ENCODE data around the gene TPST2.
A peak's percentile ranks its signal among the peaks of the same experiment; 100 is the strongest.
"Not testable (repeated sequence)": the region's sequence is repeated elsewhere in the genome, so short reads cannot be mapped to it uniquely, and the experiment has no call there.

The TPST2 gene

GRCh38 chr22:26589845-26590736 lies at the start of gene TPST2:
TSS of gene TPST2 (minus strand) at chr22:26590132. CDS start at chr22:26541630, 48,502 bp downstream.
- peak; percentile 63 for DNase-seq

GRCh38 chr22:26636296-26636695 lies 46.4 kb upstream of the TPST2 start:
- no peak for DNase-seq

GRCh38 chr22:26635117-26635516 lies 45.2 kb upstream of the TPST2 start:
- DNase-seq, result no peak

GRCh38 chr22:26634189-26634588 lies 44.3 kb upstream of the TPST2 start:
- DNase-seq, result no peak

GRCh38 chr22:26632422-26633155 lies 42.7 kb upstream of the TPST2 start:
- no peak for DNase-seq

GRCh38 chr22:26631282-26631681 lies 41.4 kb upstream of the TPST2 start:
- DNase-seq, result no peak

- no peak for DNase-seq
Observed at GRCh38 chr22:26629988-26630761, 40.2 kb upstream of the TPST2 start.

GRCh38 chr22:26624803-26625202 lies 34.9 kb upstream of the TPST2 start:
- DNase-seq, result peak; percentile 47

GRCh38 chr22:26623984-26624383 lies 34.1 kb upstream of the TPST2 start:
- no peak for DNase-seq

GRCh38 chr22:26621663-26622062 lies 31.7 kb upstream of the TPST2 start, which contains the start of gene CRYBA4:
TSS of gene CRYBA4 (plus strand) at chr22:26621963. CDS start at chr22:26622597, 634 bp downstream.
- no peak for DNase-seq

- no peak for DNase-seq
Observed at GRCh38 chr22:26620197-26620596, 30.3 kb upstream of the TPST2 start.

- DNase-seq, result no peak
Observed at GRCh38 chr22:26619510-26619909, 29.6 kb upstream of the TPST2 start.

- no peak for DNase-seq
Observed at GRCh38 chr22:26618455-26618854, 28.5 kb upstream of the TPST2 start.

GRCh38 chr22:26617271-26618199 lies 27.6 kb upstream of the TPST2 start, which contains the start of gene CRYBB1:
TSS of gene CRYBB1 (minus strand) at chr22:26618027. CDS start at chr22:26616319, 1,708 bp downstream.
- no peak for DNase-seq

- no peak for DNase-seq
Observed at GRCh38 chr22:26616650-26617049, 26.7 kb upstream of the TPST2 start.

GRCh38 chr22:26615830-26616435 lies 26.0 kb upstream of the TPST2 start:
- DNase-seq, result no peak

GRCh38 chr22:26615149-26615548 lies 25.2 kb upstream of the TPST2 start:
- DNase-seq, result no peak

GRCh38 chr22:26614322-26614721 lies 24.4 kb upstream of the TPST2 start:
- DNase-seq, result no peak

GRCh38 chr22:26613753-26614152 lies 23.8 kb upstream of the TPST2 start:
- DNase-seq, result not testable (repeated sequence)

GRCh38 chr22:26612652-26613051 lies 22.7 kb upstream of the TPST2 start:
- DNase-seq, result no peak

GRCh38 chr22:26610996-26611395 lies 21.1 kb upstream of the TPST2 start:
- DNase-seq, result no peak
